HG02973 (cell line): ENCODE data around the gene KCNJ5.

ENCODE experiments used
- ATAC-seq: cut with Tn5 transposase; IDR thresholded peaks from one replicate; pipeline ENCODE4 v1.9.1; 2021; ENCODE audit warnings: moderate library complexity; ENCODE audit not compliant: unreplicated experiment

KCNJ5 gene

DNA sequence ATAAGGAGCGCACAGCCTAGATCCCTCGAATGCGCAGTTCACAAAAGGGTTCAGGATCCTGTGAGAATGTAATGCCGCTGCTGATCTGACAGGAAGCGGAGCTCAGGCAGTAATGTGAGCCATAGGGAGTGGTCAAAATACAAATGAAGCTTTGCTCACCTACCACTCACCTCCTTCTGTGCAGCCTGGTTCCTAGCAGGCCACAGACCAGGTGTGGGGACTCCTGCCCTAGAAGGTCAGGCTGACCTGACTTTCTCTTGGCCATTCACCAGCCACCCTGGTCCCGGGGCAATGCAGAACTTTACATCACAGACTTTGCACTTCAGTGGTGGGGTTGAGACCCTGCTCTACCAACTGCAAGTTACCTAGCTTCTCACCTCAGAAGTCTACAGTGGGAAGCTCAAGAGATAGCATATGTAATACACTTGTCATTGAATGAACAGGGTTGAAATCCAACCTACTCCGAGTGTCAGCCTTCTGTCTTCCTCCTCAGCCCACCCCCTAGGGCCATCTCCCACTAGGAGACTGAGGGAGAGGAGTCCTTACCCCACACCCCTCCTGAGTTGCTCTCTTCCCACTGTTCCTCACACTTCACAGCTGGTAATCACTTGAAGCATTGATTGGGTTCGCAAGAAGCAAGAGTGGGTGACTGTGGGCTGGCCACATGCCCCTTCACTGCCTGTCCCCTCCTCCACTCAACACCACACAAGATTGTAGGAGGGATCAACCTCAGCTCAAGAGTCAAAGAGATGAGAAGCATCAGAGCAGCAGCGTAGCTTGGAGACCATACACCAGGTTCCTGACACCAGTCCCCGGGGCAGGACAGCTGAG lies 22.1 kb upstream of the KCNJ5 start:
- no peak for ATAC-seq

DNA sequence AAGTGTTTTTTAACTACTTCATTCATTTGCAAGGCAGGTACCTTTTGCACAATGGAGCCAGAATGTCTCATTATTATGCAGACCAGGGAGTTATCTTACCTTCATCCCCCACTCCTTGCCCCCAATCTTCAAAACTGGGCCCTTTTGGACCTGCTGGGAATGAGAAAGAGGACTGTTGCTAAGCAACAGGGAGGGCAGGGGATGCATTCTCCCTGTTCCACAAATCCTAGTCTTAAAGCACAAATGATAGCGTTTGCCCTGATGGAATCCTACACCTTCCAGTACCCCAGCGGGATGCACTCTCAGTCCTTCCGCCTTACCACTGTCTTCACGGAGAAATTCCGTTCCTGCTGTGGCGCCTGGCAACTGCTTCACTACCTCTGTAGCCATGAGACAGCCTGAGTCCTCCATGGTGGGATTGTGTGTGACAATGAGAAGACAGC lies 20.0 kb upstream of the KCNJ5 start:
- no peak for ATAC-seq

DNA sequence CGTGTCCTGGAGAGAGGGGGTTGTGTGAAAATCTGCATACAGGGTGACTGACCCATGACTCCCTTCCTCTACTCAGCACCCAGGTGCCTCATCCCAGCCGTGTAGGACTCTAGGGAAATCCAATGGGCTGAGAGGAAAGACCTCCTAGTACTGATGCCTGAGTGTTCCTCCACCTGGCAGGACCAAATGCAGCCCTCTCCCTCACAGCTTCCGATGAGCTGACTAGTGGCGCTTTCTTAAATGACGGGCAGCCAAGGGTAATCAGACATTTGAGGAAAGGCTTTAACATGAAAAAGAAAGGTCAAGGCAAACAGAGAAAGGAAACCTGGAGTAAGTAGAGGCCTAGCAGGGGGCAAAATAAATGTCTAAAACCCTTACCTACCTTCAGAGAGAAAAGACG lies 19.1 kb upstream of the KCNJ5 start:
- ATAC-seq, result no peak

- ATAC-seq, result no peak
Observed at GRCh38 chr11:128872594-128872993, 18.6 kb upstream of the KCNJ5 start.

- no peak for ATAC-seq
Observed at GRCh38 chr11:128874427-128874826, 16.7 kb upstream of the KCNJ5 start.

GRCh38 chr11:128876133-128876650 lies 15.0 kb upstream of the KCNJ5 start:
- ATAC-seq, result no peak

DNA sequence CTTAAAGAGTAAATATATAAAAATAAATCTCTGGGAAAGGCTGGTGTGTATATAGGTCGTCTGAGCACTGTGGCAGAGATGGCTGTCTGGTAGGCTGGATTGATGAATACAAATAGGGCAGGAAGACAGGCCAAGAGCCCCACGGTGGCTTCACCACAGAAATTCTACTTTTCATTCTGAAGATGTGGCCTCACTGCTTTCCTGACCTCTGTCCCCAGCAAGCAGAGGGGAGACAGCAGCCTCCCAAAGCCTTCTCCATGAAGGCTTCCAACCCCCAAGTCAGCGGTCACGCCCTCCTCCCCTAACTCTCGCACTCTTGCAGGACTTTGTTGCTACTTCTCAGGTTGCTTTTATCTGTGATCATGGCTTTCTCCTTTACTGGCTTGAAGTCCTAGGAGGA lies 13.4 kb upstream of the KCNJ5 start:
- no peak for ATAC-seq

DNA sequence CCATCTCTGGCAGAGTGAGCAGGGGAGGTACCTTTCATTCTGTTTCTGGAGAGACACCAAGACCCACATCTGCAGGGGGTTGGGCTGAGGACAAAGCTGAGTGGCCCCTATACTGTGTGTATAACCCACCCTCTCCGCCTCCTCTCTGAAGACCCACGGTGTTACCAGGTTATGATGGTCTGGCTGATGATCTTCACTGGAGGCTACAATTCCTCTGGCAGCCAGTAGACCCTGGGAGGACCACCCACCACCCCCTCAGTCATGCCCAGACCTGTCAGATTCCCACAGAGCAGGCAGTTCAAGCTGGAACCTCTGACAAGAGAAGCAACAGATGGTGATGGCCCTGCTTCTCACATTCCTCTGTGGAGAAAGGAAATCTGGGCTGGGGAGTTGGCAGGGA lies 12.7 kb upstream of the KCNJ5 start:
- no peak for ATAC-seq

- ATAC-seq, result no peak
Observed at GRCh38 chr11:128879817-128880216, 11.3 kb upstream of the KCNJ5 start.

GRCh38 chr11:128881221-128881620 lies 9.9 kb upstream of the KCNJ5 start:
- ATAC-seq, result no peak

- ATAC-seq, result no peak
Observed at GRCh38 chr11:128882451-128882850, 8.7 kb upstream of the KCNJ5 start.

GRCh38 chr11:128884054-128884453 lies 7.1 kb upstream of the KCNJ5 start:
- ATAC-seq, result no peak

GRCh38 chr11:128884703-128885338 lies 6.3 kb upstream of the KCNJ5 start:
- peak; percentile 84 for ATAC-seq

- no peak for ATAC-seq
Observed at GRCh38 chr11:128886406-128887124, 4.6 kb upstream of the KCNJ5 start.

DNA sequence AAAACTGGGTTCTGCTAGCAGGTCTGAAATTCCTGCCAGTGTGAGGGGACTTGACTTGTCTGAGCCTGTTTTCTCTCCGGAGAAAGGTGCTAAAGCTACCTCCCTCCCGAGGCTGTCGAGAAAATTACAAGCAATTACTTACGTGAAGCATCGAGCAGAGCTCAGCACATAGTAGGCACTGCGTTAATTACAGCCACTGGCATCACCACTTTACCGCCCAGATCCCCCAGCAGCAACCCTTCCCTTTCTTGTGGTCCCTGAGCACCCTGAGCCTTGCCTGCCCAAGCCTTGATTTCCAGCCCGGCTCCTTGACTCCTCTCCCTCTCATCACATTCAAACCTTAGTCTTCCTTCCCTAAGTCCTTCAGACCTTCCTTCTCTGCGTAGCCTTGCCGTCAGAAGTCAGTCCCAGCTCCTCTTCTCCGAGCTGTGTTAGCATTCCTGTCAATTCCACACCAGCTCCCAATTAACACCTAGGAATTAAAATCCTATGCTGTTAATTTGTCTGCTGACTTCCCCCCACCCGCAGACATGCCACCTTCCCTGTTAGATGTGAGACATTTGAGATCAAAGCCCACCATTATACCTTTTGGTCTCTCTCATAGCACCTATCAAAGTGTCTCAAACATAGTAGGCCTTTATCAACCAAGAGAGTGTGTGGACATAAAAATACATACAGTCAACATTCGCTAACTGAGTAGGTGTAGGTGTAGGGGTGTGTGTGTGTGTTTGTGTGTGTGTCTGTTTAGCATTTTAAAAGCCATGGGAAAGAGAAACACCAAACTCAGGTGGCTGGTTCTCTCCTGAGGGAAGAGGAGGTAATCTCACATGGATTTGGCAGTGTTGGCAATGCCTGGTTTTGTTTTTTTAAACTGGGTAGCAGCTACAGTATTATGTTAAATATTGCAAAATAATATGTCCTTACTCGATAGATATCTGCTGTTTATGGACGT lies 2.8 kb upstream of the KCNJ5 start:
- no peak for ATAC-seq

GRCh38 chr11:128889657-128890213 lies 1.4 kb upstream of the KCNJ5 start:
- no peak for ATAC-seq

DNA sequence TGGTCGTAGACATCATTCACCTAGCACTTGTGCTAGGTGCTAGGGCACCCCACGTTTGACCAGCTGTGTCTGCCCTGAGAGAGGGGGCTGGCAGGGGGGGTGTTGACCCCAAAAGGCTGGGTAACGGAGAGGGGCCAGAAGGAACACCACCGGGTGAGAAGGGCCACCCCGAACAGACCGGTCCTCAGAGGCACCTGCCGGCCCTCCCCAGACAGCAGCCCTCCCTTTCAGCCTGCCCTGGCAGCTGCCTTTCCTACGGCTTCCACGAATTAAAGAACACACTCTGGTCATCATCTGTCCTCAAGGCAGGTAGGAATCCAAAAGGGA lies 977 bp upstream of the KCNJ5 start:
- ATAC-seq, result no peak

- no peak for ATAC-seq
Observed at GRCh38 chr11:128891913-128892398, 800 bp downstream of the KCNJ5 start.

DNA sequence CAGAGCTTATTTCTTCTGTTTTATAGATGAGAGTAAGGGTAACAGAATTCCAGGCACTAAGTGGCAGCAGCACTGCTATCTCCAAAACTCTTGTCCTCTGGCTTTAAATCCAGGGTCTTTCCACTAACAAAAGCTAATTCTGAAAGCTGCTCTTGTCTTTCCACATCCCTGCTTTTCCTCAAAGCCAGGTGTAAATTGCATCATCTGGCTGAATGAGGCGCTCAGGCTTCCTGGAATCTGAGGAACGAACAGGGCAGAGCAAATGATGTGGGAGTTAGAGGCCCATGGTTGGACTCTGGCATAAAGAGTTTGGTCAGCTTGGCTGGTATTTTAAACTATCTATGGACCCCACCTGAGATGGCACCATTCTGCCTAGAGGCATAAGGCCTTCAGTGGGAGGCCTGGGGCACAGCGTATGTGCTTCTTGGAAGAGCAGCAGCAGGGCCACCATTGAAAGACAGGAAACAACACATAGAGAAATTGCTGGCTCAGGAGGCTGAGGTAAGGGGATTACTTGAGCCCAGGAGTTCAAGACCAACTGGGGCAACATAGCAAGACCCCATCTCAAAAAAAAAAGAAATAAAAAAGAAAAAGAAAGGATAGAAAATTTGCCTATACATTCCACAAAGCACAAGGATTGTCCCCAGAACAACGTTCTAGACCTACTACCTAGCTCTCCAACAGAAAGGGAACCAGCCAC lies 1.9 kb downstream of the KCNJ5 start:
- ATAC-seq, result no peak
